DMS114 treated with DMSO at 0.1 percent for 48 hours (cell line): ENCODE measurements around the gene NAXD.
"Not testable (repeated sequence)": the region's sequence is repeated elsewhere in the genome, so short reads cannot be mapped to it uniquely, and the experiment has no call there.

Experiments used
- DNase-seq: peaks from one replicate; lab custom pipeline; 2025; ENCODE audit not compliant: unreplicated experiment; lab: John Stamatoyannopoulos, UW

The NAXD gene

GRCh38 chr13:110627761-110628476 lies 12.6 kb downstream of the NAXD start:
- DNase-seq, result no peak

DNA sequence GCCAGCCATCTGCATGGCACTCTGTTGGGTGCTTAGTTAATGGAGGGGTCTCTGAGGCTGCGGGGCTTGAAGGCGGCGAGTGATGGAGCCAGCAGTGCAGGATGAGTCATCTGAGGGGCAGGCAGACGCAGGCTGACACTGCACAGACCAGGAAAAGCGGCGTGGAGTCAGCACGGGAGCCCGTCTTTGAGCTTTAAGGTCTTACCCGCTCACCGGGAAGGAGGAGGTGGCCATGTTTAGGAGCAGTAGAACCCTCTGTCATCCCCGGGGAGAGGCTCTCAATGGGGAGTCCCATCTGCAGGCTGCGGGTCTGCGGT lies 13.1 kb downstream of the NAXD start:
- no peak for DNase-seq

DNA sequence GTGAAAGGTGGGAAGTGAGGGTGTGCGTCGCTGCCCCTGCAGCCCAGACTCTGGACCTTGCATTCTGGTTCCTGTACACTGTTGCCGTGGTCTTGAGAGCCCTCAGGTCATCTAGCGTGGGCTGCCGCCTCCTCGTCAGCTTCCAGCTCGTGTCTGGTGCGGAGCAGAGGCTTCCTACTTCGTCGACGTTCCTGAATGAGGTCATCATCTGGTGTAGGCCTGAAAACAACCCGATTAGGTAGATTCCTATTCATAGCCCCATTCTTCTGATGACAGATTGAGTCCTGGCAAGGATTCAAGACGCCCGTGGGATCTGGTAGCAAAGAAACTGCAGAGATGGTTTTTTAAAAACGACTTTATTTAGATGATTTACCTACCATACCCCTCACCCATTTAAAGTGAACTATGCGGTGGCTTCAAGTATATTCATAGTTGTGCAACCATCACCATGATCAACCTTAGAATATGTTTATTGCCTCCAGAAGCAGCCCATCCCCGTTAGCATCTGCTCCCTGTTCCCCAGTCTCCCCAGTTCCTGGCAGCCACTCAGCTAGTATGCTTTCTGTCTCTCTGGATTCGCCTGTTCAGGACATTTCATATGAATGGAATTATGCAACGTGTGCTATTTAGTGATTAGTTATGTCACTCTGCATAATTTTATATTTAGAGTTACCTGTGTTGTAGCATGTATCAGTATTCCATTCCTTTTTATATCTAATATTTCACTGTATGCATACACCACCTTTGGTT lies 13.8 kb downstream of the NAXD start:
- DNase-seq, result no peak

DNA sequence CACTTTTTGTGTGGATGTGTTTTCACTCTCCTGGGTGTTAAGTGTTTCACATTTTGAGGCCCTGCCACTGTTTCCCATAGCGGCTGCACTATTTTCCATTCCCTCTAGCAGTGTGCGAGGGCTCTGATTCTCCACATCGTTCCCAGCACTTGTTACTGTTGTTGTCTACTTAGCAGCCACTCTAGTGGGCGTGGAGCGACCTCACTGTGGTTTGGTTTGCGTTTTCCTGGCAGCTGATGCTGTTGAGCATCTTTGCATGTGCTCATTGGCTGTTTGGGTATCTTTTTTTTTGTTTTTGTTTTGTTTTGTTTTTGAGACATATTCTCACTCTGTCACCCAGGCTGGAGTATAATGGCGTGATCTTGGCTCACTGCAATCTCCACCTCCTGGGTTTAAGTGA lies 14.4 kb downstream of the NAXD start:
- DNase-seq, result no peak

GRCh38 chr13:110630566-110631119 lies 15.3 kb downstream of the NAXD start:
- DNase-seq, result no peak

DNA sequence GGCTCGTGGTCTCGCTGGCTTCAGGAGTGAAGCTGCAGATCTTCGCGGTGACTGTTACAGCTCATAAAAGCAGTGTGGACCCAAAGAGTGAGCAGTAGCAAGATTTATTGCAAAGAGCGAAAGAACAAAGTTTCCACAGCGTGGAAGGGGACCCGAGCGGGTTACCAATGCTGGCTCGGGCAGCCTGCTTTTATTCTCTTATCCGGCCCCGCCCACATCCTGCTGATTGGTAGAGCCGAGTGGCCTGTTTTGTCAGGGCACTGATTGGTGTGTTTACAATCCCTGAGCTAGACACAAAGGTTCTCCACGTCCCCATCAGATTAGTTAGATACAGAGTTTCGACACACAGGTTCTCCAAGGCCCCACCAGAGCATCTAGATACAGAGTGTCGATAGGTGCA lies 16.9 kb downstream of the NAXD start:
- not testable (repeated sequence) for DNase-seq

GRCh38 chr13:110633776-110634175 lies 18.4 kb downstream of the NAXD start:
- DNase-seq, result no peak

- DNase-seq, result no peak
Measured at GRCh38 chr13:110634558-110634957, 19.2 kb downstream of the NAXD start.

DNA sequence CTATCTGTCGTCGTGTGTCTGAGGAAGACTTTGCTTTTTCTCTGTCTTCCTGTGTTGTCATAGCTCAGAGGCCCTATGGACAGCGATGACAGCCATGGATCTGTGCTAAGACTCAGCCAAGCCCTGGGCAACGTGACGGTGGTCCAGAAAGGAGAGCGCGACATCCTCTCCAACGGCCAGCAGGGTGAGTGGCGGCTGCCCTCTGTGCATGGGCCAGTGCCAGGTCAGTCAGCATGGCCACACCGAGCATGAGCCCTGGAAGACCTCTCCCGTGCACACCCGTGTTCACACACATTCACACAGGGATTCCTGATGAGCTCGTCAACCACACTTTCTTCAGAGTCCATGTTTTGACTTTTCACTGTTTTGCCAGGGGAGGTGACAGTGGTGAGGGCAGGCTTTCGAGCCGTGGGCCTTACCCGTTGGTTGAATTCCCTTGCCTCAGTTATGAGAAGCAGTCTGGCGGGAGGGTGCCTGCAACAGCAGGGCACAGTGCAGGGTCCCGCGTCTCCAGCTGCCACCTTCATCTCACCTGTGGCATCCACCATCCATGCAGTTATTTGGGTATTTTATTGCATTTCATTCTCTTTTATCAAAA lies 20.2 kb downstream of the NAXD start:
- DNase-seq, result no peak

GRCh38 chr13:110636053-110636475 lies 20.7 kb downstream of the NAXD start:
- DNase-seq, result no peak

GRCh38 chr13:110636701-110637201 lies 21.4 kb downstream of the NAXD start:
- DNase-seq, result no peak

DNA sequence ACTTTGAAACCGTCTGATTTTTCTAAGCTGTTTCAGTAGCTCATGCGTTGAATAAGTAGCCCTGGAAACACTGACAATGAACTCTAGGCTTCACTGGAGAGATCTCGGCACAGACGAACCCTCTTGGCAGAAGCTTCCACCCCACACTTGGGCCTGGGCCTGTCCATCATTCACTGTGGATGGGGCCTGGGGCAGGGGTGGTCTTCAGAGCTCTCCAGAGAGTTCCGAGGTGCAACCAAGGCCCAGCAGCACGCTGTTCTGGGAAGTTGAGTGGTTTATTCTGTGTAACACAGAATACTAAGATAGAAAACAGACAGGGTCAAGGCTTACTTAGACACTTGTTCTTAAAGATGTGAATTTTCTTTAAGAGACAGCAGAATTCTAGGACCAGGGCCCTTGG lies 21.9 kb downstream of the NAXD start:
- DNase-seq, result no peak

DNA sequence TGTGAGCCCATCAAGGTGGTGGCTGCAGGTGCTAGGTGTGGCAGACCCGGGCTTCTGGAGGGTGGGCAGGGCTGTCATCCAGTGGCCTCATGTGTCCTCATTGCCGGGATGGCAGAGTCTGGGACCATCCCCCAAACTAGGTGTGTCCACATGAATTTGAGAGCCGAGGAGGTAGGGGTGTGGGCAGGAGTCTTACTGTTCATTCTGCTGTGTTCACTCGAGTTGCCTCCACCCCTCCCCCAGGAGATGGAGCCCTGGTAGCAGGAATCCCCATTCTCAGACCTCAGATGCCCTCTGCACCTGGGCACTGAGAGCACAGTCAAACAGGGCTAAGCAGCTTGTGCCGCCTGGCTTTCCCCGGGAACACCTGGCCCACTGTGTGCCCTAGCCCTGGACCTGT lies 22.4 kb downstream of the NAXD start:
- no peak for DNase-seq

DNA sequence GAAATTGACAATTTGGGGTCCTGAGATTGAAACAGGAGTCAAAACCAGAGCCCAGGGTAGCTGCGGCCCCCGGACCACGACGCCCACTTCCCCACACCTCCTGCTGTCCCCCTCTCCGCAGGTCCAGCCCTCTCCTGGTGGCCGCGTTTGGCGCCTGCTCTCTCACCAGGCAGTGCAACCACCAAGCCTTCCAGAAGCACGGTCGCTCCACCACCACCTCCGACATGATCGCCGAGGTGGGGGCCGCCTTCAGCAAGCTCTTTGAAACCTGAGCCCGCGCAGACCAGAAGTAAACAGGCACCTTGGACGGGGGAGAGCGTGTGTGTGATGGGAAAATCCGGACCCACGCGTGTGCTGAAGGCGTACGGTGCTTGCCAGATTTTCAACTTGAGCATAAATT lies 22.9 kb downstream of the NAXD start:
- no peak for DNase-seq

DNA sequence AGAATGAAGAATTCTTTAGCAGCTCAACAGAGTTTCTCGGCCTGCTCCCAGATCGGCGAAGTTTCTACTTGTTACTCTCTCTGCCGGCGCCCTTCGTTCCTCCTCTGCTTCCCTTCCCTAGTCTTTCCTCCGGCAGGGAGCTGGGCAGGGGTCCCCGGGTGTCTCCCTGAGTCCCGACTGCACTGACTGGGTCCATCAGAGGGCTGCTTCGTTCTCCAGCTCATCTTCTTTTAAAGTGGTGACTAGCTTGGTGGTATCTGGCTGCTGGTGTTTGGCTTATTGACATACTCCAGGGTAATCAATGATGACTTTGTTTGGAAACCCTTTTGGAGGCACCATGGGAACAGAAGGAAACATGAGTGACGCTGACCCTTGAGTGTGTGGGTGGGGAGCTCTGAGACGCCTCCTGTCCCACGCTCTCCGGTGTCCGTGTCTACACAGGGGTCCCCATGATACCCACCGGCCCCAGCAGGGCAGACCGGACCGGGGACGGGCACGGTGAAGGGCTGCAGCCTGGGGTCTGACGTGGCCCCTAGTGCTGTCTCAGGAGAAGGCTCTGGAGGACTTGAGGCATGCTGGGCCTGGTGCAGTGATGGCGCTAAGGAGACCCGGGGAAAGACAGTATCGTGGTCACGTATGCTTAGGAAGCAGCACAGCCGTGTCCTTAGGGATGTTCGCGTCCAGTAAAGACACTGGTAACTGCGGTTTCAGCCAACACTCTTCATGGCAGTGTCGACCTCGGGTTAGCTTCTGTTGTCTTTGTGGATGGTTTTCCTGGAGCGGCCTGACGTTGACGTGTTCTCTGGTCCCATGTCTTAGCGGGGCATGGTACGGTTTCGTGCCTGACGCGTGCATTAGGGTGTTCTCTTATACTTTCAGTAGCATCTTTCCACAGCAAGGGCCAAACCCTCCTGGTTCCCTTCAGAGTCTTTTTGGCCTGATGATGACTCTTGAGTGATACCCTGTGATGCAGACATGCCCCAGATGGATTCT lies 23.8 kb downstream of the NAXD start:
- no peak for DNase-seq

DNA sequence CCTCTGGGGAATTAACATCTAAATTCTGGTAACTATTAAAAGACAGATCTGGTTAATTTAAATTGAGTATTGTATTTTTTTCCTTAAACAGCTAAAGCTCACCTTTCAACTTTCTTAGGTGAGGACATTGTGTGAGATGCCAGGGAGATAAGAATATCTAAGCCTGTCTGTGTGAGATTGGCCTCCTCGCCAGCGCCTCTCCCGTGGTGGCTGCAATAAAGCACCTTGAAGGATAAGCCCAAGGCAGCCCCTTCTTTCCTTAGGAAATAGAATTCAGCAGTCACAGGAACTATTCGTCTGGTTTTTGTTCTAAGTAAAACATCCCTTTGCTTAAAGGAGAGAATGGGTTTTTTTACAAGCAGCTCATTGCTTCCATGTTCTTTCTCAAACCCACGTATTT lies 24.6 kb downstream of the NAXD start:
- DNase-seq, result no peak

DNA sequence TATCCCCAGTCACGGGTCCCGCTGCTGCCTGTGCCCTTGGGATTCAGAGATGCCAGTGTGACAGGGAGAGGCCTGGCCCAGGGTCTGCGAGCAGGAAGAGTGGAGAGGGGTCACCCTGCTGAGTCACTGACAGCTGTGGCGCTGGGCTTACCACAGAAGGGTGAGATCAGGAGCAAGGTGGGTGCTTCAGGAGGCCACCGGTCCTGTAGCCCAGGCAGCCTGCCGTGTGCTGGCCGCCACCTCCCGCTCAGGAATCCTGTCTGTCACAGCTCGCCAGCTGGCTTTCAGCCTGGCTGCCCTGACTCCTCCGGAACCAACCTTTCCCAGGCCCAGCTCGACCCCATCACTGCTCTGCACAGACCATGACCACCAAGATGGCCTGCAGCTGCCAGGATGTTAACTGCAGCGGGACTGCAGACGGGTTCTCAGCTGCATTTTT lies 25.3 kb downstream of the NAXD start:
- DNase-seq, result no peak

- no peak for DNase-seq
Measured at GRCh38 chr13:110641055-110642015, 26.0 kb downstream of the NAXD start.

- DNase-seq, result no peak
Measured at GRCh38 chr13:110642291-110642981, 27.1 kb downstream of the NAXD start.
